Right cardiac atrium (tissue), 5 donors: ENCODE data around the gene SLC16A5. TPM values are rescaled to one million over a fixed set of nuclear protein-coding genes. Genes with fewer than 3 reads are reported as not detected.

Experiments used
- ATAC-seq, 2 donors: fragments of 200-7000 bp; cut with Tn5 transposase; one replicate each; pipeline versions ENCODE4 v1.8.0 to v1.9.1; 2020; ENCODE audit warnings: moderate library complexity in 2 of 2, mild to moderate bottlenecking in 1 of 2
- DNase-seq, 3 donors: peaks; one replicate each; pipeline ENCODE4 v3.0.0-alpha.2; 2020
- H3K27ac ChIP-seq: one replicate; pipeline ENCODE4 v1.5.1; 2013; ENCODE audit warnings: mild to moderate bottlenecking, low read length, control low read depth, moderate library complexity
- H3K27me3 ChIP-seq: one replicate; pipeline ENCODE4 v1.6.1; 2013; ENCODE audit not compliant: control insufficient read depth, insufficient read depth
- H3K4me1 ChIP-seq: one replicate; pipeline ENCODE4 v1.6.1; 2013; ENCODE audit warnings: low read length; ENCODE audit not compliant: control insufficient read depth, insufficient read depth
- H3K4me3 ChIP-seq: one replicate; pipeline ENCODE4 v1.5.1; 2013; ENCODE audit warnings: low read length, control low read depth
- H3K9me3 ChIP-seq: one replicate; pipeline ENCODE4 v1.6.1; 2013; ENCODE audit warnings: low read length; ENCODE audit not compliant: control insufficient read depth
- WGBS: extraction: QIAGEN DNeasy Blood & Tissue Kit; methylation state at CpG from one replicate; pipeline ENCODE4 v1.1.7; 2013; 5-methylcytosine and 5-hydroxymethylcytosine counted together
- intact Hi-C, 4 donors: fragments of 100-400 bp; cut with DNase I; formaldehyde crosslinking; loops; one replicate each; pipeline versions ENCODE4 v1.11.0 to v1.14.0; 2022 to 2023
- polyA plus RNA-seq: library from polyadenylated mRNA; stranded (reverse); fragments of 200-250 nt; gene quantifications from one replicate; pipeline ENCODE4 v1.2.3, GENCODE V29; 2013
- total RNA-seq, 4 donors: library from RNA; stranded (reverse); fragmentation: NEBNext Ultra II Directional; extraction: Animal tissue kit (Norgen Biotek cat#: 25700); gene quantifications; one replicate each; pipeline ENCODE4 v1.2.1, GENCODE V29; 2021
- donor health status: healthy with polysubstance abuse.
- donor health status: DM: no; HTN: yes; CAD: no.
- donor health status: DM: no; HTN: no; CAD: no.
- donor health status: DM: no; HTN: yes; CAD: no; lungs with severe emphysema.
- donor health status: DM: yes; HTN: yes; CAD: no.

Gene SLC16A5
- total and polyA plus RNA-seq, 5 donors: 12.7 to 21.6 (median 16.9) TPM

GRCh38 chr17:75075597-75076336 lies 12.0 kb upstream of the SLC16A5 start:
- DNase-seq (no peak), ATAC-seq (no peak)
- Histone ChIP-seq H3K4me1 (peaks cover 5% of the 10 kb centered on the region), H3K27me3 (no peaks in the 10 kb centered on the region), H3K9me3 (no peaks in the 10 kb centered on the region), H3K27ac (peak overlapping the region; percentile 45), H3K4me3 (no peak overlapping the region)
- intact Hi-C loops: no loop called here
- 46% methylated on average over 4 of the region's 4 CpGs for WGBS

- intact Hi-C loops: no loop called here
- peak overlapping the region; percentile 14 for H3K4me3 ChIP-seq
- no peaks in the 10 kb centered on the region for H3K27me3 ChIP-seq
- peak in 1 of 3 donors; percentile 44 for DNase-seq
- ATAC-seq: peak in 1 of 2 donors; percentile 18
- no peaks in the 10 kb centered on the region for H3K9me3 ChIP-seq
- 30% methylated on average over 30 of the region's 30 CpGs for WGBS
- peaks cover 5% of the 10 kb centered on the region for H3K4me1 ChIP-seq
- H3K27ac ChIP-seq: peak overlapping the region; percentile 93
These were observed 10.7 kb upstream of the SLC16A5 start for GRCh38 chr17:75077072-75077495.

GRCh38 chr17:75077496-75078283 lies 10.1 kb upstream of the SLC16A5 start:
- intact Hi-C loops: no loop called here
- Histone ChIP-seq H3K4me3 (peak overlapping the region; percentile 14), H3K27me3 (no peaks in the 10 kb centered on the region), H3K27ac (peak overlapping the region; percentile 93), H3K4me1 (peaks cover 5% of the 10 kb centered on the region), H3K9me3 (no peaks in the 10 kb centered on the region)
- DNase-seq (peak; percentile 86 to 94 (median 94)), ATAC-seq (peak; percentile 87 to 88)
- 7% methylated on average over 53 of the region's 53 CpGs for WGBS

GRCh38 chr17:75078284-75079022 lies 9.3 kb upstream of the SLC16A5 start:
- no peaks in the 10 kb centered on the region for H3K27me3 ChIP-seq
- ATAC-seq: no peak
- 62% methylated on average over 17 of the region's 17 CpGs for WGBS
- no peak overlapping the region for H3K4me3 ChIP-seq
- peak in 1 of 3 donors; percentile 52 for DNase-seq
- intact Hi-C loops: no loop called here
- H3K4me1 ChIP-seq: peaks cover 5% of the 10 kb centered on the region
- H3K9me3 ChIP-seq: no peaks in the 10 kb centered on the region
- H3K27ac ChIP-seq: peak overlapping the region; percentile 93

GRCh38 chr17:75079023-75079373 lies 8.8 kb upstream of the SLC16A5 start:
- no peaks in the 10 kb centered on the region for H3K9me3 ChIP-seq
- DNase-seq: peak in 2 of 3 donors; percentile 54 to 61
- H3K27ac ChIP-seq: peak overlapping the region; percentile 93
- no peaks in the 10 kb centered on the region for H3K27me3 ChIP-seq
- no peak overlapping the region for H3K4me3 ChIP-seq
- 57% methylated on average over 8 of the region's 8 CpGs for WGBS
- ATAC-seq: no peak
- intact Hi-C loops: no loop called here
- H3K4me1 ChIP-seq: peaks cover 5% of the 10 kb centered on the region

- no peaks in the 10 kb centered on the region for H3K27me3 ChIP-seq
- H3K4me1 ChIP-seq: peaks cover 5% of the 10 kb centered on the region
- H3K27ac ChIP-seq: no peak overlapping the region
- WGBS: 72% methylated on average over 13 of the region's 13 CpGs
- ATAC-seq (no peak), DNase-seq (peak in 1 of 3 donors; percentile 15)
- H3K9me3 ChIP-seq: no peaks in the 10 kb centered on the region
- intact Hi-C loops: no loop called here
- H3K4me3 ChIP-seq: no peak overlapping the region
These were observed 5.9 kb upstream of the SLC16A5 start for GRCh38 chr17:75081611-75082540.

GRCh38 chr17:75082683-75083082 lies 5.1 kb upstream of the SLC16A5 start:
- ATAC-seq (no peak), DNase-seq (no peak)
- Histone ChIP-seq H3K9me3 (no peaks in the 10 kb centered on the region), H3K4me1 (peaks cover 6% of the 10 kb centered on the region), H3K4me3 (no peak overlapping the region), H3K27me3 (no peaks in the 10 kb centered on the region), H3K27ac (no peak overlapping the region)
- WGBS: 82% methylated on average over 6 of the region's 6 CpGs
- intact Hi-C loops: no loop called here

- no peaks in the 10 kb centered on the region for H3K9me3 ChIP-seq
- DNase-seq: no peak
- H3K27me3 ChIP-seq: no peaks in the 10 kb centered on the region
- peak; percentile 3 to 4 for ATAC-seq
- H3K27ac ChIP-seq: peak overlapping the region; percentile 19
- WGBS: 51% methylated on average over 14 of the region's 14 CpGs
- H3K4me1 ChIP-seq: peaks cover 5% of the 10 kb centered on the region
- intact Hi-C loops: no loop called here
- H3K4me3 ChIP-seq: no peak overlapping the region
These were observed 3.6 kb upstream of the SLC16A5 start for GRCh38 chr17:75084039-75084660.

- H3K4me3 ChIP-seq: no peak overlapping the region
- no peak for DNase-seq
- WGBS: 79% methylated on average over 15 of the region's 15 CpGs
- H3K9me3 ChIP-seq: no peaks in the 10 kb centered on the region
- intact Hi-C loops: no loop called here
- H3K27ac ChIP-seq: no peak overlapping the region
- ATAC-seq: no peak
- H3K27me3 ChIP-seq: no peaks in the 10 kb centered on the region
- peaks cover 6% of the 10 kb centered on the region for H3K4me1 ChIP-seq
These were observed 1.1 kb upstream of the SLC16A5 start for GRCh38 chr17:75086496-75087181.
